ENCODE data around the gene PTPRR.

DNA sequence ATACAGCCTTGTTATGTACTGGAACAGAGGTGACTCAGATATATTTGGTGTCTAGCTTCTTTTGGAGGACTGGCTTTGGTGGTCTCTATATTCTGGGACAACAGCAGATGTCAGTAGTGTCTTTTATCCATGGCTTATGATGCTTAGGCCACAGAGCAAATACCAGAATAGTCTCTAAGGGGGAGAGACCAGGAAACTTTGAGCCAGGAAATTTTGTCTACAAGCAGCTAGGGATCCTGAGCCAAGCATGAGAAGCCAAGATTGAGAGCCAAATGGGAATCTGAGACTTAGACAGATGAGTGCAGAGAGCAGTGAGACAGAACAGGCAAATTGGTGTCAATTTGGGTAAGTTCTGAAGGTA is 28.4 kb upstream of the PTPRR start:
- TF ChIP-seq, protein P1, sequence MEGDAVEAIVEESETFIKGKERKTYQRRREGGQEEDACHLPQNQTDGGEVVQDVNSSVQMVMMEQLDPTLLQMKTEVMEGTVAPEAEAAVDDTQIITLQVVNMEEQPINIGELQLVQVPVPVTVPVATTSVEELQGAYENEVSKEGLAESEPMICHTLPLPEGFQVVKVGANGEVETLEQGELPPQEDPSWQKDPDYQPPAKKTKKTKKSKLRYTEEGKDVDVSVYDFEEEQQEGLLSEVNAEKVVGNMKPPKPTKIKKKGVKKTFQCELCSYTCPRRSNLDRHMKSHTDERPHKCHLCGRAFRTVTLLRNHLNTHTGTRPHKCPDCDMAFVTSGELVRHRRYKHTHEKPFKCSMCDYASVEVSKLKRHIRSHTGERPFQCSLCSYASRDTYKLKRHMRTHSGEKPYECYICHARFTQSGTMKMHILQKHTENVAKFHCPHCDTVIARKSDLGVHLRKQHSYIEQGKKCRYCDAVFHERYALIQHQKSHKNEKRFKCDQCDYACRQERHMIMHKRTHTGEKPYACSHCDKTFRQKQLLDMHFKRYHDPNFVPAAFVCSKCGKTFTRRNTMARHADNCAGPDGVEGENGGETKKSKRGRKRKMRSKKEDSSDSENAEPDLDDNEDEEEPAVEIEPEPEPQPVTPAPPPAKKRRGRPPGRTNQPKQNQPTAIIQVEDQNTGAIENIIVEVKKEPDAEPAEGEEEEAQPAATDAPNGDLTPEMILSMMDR (conservative IDR thresholded peaks at IDR 0.05 in 1 of 2, IDR thresholded peaks at IDR 0.05 in 1 of 2; ENCODE audit: low read depth in 1 of 2, low read length in 2 of 2) = no peak
- TF ChIP-seq EZH2 (IDR thresholded peaks at IDR 0.05; ENCODE audit: low read length, missing control alignments) = no peak

Measured in fibroblast of lung (primary cell).